ENCODE measurements around the gene FBXO24.

- TF ChIP-seq, protein P1, sequence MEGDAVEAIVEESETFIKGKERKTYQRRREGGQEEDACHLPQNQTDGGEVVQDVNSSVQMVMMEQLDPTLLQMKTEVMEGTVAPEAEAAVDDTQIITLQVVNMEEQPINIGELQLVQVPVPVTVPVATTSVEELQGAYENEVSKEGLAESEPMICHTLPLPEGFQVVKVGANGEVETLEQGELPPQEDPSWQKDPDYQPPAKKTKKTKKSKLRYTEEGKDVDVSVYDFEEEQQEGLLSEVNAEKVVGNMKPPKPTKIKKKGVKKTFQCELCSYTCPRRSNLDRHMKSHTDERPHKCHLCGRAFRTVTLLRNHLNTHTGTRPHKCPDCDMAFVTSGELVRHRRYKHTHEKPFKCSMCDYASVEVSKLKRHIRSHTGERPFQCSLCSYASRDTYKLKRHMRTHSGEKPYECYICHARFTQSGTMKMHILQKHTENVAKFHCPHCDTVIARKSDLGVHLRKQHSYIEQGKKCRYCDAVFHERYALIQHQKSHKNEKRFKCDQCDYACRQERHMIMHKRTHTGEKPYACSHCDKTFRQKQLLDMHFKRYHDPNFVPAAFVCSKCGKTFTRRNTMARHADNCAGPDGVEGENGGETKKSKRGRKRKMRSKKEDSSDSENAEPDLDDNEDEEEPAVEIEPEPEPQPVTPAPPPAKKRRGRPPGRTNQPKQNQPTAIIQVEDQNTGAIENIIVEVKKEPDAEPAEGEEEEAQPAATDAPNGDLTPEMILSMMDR (IDR thresholded peaks at IDR 0.05): no peak
- no peak for TF ChIP-seq POLR2A (IDR thresholded peaks at IDR 0.05)
Observed at GRCh38 chr7:100630066-100630465, 43.9 kb downstream of the FBXO24 start.

Measured in right lobe of liver (tissue), 4 donors.